ENCODE results near the gene ATG2A. TPM values are rescaled to one million over a fixed set of nuclear protein-coding genes. Genes with fewer than 3 reads are reported as not detected.

The ATG2A gene
- total RNA-seq, 2 donors from 2014 or later, result 12.3 to 14.6 TPM

DNA sequence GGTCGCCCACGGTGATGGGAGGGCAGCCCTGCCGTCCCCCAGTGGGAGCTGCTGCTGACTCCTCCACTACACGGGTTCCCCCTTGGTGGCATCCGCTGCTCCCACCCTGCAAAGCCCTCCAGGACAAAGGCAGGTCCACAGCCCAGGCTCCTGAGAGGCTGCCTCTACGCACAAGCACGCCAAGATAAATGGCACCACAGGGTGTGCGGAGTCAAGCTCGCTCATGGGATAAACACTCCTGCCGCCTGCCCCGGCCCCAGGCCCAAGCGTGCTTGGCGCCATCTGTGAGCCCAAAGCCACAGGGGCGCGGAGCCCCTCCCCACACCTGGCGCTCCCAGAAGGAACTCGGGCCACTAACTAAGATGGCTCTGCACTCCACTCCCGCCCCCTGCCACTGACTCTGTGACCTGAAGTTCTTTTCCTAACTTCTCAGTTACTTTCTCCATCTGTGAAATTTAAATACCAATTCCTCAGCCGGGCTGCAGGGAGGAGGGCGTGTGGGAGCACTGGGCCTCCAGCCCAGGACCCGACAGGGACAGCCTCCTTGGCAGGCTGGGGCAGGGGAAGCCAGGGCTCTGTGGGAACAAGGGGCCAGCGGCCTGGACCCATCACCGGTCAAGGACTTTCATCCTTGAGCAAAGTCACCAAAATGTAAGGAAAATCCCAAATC lies 53.5 kb downstream of the ATG2A start:
- intact Hi-C loops (cut with DNase I), result no loop called here
- DNase-seq (peak; percentile 56), ATAC-seq (peak; percentile 48 to 61)

DNA sequence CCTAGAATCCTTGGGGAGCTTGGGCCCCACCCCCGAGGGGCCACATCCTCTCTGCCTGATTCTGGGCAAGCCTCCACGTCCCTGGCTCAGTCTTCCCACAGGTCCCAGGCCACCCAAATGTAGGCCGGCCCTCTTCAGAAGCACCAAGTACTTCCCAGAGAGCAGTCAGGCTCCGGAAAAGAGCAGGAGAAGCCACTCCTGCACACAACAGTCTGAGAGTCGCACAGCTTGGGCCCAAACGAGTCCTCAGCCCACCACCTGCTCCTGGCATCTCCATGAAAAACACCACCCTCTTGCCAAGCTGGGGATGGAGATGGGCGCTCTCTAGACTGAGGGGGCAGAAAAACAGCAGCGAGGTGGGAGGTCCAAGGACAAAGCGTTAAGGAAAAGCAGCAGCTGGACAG lies 54.0 kb downstream of the ATG2A start:
- ATAC-seq (peak; percentile 3 to 10), DNase-seq (peak; percentile 65)
- intact Hi-C loops (cut with DNase I), result no loop called here

DNA sequence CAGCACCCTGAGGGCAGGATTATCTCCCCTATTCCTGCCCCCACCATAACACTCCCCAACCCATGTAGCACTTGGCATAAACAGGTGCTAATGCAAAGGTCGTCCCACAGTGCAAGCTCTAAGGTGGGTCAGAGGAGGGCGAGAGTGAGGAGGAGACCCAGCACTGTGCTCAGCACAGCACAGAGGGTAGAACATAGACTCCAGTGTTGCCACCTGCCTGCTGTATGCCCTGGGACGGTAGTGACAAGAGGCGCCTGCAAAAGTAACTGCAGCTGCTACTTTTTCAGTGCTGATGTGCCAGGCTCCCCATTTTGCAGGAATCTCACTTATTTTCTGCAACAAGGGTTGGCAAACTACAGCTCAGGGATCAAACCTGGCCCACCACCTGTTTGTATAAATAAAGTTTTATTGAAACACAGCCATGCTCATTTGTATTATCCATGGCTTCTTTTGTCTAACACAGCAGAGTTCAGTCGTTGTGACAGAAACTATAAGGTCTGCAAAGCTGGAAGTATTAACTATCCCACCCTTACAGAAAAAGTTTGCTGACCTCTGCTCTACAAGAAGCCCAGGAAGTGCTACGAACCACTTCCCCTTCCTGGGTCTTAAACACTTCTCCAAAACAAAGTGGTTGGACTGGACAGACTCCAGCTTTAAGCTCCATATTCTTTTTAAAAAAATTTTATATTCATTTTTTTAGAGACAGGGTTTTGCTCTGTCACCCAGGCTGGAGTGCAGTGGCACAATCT lies 55.6 kb downstream of the ATG2A start:
- intact Hi-C loops (cut with DNase I), result no loop called here
- ATAC-seq (no peak), DNase-seq (no peak)

DNA sequence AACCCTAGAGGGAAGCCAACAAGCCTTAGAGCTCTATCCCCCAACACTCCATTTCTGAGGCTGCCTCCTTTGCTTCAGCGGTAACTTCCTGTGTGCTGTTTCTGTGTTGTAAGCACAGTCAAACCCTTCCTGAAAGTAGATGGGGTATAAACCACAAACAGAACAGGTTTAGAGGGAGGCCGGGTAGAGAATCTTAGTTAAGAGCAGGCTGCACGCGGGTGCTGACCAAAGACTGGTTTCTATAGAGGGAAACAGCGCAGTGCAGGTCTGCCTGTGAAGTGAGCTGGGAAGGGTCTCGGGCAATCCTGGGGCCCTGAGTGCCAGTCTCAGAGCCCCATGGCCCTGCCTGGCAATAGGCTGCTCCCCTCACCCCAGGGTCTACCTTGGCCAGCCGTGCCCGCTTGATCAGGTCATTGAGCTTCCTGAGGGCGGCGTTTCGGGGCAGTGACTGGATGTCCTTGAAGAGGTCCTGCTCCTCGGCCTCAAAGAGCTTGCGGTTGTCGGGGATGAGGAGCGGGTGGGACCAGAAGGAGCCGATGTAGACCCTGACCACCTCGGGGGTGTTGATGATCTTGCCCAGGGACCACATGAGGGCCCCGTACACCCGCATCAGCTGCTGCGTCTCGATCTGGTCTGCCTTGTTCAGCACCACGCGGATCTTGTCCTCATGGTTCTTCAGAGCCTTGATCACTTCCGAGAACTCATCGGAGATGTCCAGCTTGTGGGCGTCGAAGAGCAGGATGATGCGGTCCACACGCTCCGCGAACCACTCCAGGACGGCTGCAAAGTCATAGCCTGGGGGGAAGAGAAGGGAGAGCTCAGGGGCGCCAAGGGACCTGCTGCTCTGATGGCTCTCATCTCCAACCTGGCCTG lies 57.2 kb downstream of the ATG2A start:
- ATAC-seq (no peak), DNase-seq (no peak)
- intact Hi-C loops (cut with DNase I), result no loop called here

DNA sequence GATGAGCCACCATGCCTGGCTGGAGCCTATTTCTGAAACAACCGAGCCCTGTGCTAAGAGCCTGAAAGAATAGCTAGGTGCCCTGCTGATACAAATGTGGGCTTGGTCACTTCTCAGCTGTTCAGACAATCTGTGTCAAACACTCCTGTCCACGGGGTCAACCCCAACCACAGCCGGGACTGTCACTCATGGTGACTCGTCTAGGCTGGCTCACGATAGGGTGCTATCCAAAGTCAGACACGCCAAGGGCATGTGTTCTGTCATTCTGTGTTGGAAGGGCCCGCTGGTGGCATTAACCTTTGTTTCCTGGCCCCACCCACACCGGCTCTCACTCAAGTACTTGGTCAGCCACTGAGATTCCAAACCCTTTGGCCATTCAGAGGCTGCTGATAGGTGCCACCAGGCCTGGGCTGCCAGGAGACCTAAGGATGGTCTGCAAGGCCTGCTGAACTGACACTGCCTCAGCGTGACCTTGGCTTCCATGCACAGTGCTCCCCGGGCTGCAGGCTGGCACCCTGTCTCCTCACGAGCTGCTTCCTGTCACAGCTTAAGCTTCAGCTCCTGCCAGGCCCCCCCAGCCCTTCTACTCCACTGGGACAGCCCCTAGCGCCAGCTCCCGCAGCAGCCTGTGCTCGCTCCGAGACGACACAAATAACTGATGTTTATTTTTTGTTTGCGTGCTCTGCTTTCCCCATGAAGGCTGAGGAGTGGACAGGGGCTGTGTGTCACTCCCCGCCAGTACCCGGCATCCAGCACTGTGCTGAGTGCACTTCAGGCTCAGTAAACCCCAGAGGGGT lies 58.3 kb downstream of the ATG2A start:
- intact Hi-C loops (cut with DNase I), result no loop called here
- DNase-seq (peak; percentile 56), ATAC-seq (peak; percentile 5 to 55)

DNA sequence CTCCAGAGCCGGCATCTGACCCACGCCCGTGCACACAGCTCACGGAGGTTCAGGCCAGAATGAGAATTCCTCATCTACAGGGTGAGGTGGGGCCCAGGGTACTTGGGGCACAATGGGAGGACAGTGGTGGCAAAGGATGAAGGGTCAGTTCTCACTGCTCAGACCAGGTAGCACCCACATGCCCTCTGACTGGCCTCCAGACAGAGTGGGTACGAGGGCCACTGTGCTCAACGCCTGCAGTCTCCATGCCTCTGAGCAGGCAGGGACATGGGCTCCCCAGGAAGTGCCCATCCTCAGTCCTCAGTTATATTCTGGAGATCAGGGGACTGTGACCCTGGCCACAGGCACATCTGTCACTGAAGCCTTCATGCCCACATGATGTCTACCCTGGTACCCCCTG lies 59.5 kb downstream of the ATG2A start:
- no peak for ATAC-seq
- intact Hi-C loops (cut with DNase I), result no loop called here

DNA sequence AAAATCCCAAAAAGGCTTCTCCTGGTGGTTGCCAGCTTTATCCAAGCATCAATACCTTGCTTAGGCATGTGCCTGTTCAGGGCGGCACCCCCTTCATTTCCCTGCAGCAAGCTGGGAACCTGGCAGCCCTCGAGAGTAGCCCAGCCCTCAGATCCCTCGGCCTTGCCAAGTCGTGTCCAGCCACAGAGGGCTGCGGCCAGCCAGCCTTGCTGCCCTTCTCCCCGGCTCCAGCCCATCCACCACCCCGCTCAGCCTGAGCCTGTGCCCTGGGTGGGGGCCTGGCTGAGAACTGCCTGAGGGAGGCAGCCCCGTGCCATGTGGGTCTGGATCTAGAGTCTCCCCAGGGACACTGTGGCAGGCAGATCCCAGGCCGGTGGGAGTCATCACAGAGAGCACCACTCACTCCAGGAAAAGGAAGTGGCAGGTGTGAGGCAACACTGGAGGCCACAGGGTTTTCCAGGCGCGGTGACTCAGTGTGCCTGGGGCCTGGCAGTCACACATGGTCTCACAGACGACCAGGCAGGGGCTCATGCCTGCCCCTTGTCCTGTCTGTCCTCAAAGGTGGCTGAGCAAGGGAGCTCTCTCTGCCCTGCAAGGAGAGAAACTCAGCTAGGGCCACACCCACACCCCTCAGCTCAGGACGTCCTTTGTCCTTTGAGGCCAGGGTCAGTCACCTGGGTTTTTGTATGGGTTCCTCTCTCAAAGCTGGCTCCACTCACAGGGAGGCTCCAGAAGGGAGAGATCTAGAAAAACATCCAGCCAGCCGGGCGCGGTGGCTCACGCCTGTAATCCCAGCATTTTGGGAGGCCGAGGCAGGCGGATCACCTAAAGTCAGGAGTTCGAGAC lies 60.4 kb downstream of the ATG2A start:
- intact Hi-C loops (cut with DNase I), result no loop called here
- peak; percentile 35 to 46 for ATAC-seq
- DNase-seq, result peak; percentile 83

More for the DNA sequence above, 59.5 kb downstream of the ATG2A start:
- DNase-seq, result no peak

DNA sequence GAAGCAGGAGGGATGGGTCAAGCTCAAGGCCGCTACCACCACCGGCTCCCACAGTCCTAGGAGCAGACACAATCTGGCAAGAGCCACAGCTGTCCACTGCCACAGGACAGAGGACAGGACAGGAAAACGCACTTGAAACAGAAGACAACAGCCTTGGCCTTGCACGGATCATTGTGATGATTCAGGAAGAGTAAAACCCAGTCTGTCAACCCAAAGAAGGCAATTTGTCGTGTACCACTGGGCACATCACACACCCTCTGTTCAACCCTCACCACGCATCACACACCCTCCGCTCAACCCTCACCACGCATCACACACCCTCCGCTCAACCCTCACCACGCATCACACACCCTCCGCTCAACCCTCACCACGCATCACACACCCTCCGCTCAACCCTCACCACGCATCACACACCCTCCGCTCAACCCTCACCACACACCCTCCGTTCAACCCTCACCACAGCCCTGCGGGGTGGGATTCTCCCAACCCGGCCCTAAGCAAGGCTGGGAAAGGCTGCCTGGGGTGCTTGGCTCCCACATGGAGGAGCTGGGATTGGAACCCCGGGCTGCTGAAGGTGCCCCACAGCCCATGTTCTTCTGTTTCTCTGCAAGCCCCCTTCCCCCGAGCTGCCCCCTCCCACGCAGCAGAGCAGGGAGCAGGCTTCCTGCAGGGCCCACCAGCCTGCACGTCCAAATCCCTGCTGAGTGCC lies 61.3 kb downstream of the ATG2A start:
- DNase-seq, result no peak
- intact Hi-C loops (cut with DNase I), result no loop called here
- no peak for ATAC-seq

DNA sequence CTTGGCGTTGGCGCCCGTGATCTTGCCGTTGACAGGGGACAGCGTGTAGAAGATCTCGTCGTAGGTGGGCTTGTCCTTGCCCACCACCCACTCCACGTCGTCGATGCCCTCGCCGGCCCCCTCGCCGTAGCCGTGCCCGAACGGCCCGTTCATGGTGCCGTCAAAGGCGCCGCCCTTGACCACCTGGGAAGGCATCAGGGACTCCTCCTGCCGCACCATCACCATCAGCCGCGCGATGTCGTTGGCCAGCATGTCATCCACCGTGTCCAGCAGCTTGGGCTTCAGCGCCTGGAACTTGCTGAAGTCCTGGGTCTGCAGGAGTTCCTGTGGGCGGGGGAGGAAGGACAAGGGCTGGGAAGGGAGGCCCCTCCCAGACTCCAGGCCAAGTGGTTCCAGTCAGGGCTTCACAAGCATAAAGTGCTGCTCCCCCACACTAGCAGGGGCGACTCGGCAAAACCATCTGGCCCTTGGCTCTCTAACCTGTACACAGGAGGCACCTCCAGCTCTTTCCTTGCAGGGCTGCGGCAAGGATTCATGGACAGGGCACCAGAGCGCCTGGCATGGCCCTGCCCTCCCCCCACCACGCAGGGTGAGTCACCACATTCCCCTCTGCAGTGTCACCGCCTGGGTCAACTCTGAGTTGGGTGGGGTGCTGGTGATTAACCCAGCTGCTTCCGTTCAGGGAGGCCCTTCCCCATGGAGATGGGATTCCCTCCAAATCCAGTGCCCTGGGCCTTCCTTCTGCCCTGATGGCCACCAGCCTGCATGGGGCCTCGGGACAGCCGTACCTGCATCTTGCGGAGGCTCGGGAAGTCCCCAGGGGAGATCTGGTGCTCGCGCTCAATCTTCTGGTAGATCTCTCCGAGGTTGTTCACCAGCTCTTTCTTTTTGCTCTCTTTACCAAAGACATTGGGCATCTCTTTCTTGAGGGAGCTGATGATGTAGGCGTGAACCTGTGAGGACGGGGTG lies 62.2 kb downstream of the ATG2A start:
- DNase-seq (peak; percentile 91), ATAC-seq (peak; percentile 59 to 91)
- intact Hi-C loops (cut with DNase I), result no loop called here

DNA sequence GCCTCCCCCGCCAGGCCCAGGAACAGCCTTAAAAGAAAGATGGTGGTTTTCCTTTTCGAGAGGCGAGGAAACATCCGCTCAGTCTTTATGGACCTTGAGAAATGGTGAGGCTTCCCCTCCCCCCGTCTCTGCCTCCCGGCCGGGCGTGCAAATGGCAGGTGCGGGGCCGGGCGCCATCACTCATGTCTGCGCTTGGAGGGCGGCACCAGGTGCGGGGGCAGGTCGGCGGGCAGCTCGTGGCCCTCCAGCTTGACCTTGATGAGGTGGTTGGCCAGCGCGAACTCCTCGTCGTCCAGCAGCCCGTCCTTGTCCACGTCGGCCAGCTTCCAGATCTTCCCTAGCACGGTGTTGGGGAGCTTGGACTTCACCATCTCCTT lies 62.9 kb downstream of the ATG2A start:
- DNase-seq (no peak), ATAC-seq (no peak)
- intact Hi-C loops (cut with DNase I), result no loop called here

DNA sequence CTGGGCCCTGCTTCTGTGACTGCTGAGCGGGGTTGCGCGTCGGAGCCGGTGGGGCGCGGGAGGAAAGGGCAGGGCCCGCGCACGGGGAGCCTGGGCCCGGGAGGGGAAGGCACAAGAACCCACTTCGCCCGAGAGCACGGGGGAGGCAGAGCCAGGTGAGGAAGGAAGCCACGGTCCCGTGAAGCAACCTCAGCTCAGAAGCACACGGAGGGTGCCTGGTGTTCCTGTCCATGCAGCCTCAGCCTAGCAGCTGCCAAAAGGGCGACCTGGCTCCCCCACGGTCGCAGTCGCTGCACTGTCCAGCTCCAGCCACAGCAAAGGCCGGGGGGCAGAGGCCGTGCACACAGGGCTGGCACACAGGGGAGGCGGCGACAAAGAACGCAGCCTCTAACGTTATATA lies 63.3 kb downstream of the ATG2A start:
- ATAC-seq, result no peak
- no peak for DNase-seq
- intact Hi-C loops (cut with DNase I), result no loop called here

DNA sequence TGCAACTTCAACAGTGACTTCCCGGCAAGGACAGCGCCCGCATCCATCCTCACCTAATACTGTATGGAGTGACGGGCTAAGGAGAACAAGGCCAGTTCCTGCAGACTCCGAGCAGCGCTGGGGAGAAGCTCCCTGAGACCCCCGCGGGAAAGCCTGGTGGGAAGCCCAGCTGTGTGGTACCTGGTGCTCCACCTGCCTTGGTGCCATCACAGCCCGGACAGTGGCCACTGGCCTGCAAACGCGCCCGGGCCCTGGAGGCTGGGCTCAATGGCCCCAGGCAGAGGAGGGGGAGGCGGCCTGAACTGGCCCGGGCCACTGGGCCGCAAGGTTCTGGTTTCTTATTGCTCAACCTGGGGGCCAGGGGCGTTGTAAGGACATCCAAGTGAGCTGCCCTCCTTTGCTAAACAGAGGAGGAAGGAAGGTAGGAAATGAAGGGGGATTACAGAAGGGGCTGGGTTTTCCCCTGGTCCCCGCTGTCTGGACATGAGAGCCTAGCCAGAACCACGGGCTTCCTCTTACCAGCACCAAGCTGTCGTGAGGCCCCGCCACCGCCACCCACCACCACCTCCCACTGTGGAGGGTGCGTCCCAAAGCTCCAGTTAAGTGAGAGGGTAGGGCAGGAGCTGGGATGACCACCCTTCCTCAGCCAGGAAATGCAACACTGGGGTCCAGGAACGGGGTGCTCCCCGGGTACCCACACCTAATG lies 64.1 kb downstream of the ATG2A start:
- intact Hi-C loops (cut with DNase I), result no loop called here
- no peak for ATAC-seq
- no peak for DNase-seq

DNA sequence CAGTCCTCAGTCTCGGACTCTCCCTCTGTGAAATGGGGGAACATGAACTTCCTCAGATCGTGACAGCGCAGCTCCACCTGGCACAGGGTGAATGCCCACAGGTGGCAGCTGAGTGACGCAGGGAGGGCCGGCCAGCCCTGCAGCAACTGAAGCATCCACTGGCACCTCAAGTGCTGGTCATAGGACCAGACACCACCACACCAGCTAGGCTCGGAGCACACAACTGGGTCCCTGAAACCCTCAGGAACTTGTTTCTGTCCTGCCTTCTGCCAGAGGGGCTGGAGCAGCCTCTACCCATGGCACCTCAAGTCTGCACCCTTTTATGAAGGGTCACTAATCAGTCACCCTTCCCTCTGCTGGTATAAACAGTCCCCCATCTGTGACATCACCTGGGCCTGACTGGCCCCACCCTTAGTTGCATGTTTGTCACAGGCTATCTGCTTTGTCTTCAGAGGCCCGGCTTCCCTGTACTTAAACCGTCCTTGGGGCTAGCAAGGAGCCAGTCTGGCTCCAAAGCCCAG lies 65.1 kb downstream of the ATG2A start:
- DNase-seq (no peak), ATAC-seq (no peak)
- intact Hi-C loops (cut with DNase I), result no loop called here

DNA sequence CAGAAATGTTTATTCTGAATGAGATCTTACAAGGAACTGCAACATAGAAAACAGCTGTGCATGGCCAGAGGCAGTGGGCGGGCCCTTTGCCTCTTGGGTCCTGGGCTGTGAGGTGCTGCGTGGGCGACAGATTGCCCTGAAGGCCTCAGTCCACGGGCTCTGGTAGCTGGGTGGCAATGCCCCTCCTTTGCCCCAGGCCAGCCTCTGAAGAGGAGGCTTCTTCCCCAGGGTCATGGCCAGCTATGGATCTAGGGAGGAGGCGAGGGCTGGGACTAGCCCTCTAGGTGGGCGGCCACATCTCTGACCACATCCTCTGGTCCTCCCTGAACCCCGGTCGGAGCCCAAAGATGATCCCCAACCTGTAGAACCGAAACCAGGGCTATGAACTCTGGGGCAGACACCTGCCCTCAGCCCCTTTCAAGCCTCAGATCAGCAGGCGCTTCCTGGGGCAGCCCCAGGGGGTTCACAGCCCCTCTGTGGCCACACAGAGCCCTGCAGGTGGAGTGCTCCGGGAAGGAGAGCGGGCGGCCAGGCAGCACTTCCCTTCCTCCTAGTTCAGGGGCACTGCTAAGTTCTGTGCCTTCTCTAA lies 65.9 kb downstream of the ATG2A start:
- no peak for DNase-seq
- ATAC-seq, result no peak
- intact Hi-C loops (cut with DNase I), result no loop called here

DNA sequence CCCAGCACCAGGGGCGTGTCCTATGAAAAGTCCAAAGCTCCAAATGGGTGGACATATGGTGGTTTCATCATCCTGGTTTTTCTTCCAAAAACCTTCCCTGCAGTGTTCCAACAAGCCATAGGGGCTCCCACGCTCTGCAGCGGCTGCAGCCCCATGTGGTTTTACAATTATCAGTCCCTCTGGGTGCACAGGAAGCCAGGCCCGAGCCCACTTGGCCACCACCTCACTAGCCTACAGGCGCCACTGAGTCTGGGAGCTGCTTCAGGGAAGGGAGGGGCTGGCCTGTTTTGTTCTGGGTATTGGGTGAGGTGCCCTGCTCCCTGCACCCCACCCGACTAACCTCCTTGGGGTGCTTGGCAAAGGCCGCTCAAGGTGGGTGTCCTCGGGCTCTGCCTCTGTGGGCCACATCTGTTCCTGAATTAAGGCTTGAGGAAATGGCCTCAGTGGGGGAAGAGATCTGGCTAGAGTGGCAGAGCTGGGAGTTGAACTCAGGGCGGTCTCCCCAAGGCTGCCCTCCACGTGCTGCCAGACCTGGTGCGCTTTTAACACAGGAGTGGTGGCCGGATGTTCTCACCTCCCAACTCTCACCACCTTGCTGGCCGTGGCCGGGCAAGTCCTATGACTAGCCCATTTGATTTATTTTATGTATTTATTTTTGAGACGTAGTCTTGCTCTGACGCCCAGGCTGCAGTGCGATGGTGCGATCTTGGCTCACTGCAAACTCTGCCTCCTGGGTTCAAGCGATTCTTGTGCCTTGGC lies 67.2 kb downstream of the ATG2A start:
- ATAC-seq, result peak; percentile 13 to 15
- peak; percentile 52 for DNase-seq
- intact Hi-C loops (cut with DNase I), result loop anchor here in 1 of 2 donors (10.0 kb wide), 1 partner anchor 65 kb away; no protein-coding TSS in a partner anchor

Data from left cardiac atrium (tissue), 4 donors.